Central memory CD4-positive, alpha-beta T cell (primary cell): ENCODE data around the gene MROH2B.
"Not testable (repeated sequence)": the region's sequence is repeated elsewhere in the genome, so short reads cannot be mapped to it uniquely, and the experiment has no call there.

Experiments
- DNase-seq: peaks from one replicate; pipeline ENCODE4 v3.0.0; 2022
- total RNA-seq, 3 experiments: gene quantifications; one replicate each; lab custom pipeline; 2026; lab: John Stamatoyannopoulos, UW

MROH2B gene
- total RNA-seq = 0 to 0.04 (median 0) reads per million in 3 experiments

DNA sequence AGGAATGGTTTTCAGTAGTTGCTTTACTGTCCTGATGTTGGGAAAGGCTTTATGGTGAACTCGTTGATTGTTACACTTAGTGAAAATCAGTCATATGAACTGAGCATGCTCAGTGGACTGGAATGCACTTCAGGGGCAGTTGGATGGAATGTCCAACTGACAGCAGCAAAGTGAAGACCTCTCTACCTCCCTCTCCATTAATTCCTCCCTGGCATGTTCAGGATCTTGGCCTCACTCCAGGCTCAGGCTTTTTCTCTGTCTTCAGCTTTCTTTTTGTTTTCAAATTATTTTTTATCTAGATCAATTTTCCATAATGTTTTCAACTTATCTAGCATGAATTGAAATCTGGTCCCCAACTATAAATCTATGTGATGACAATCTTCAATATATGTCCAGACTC lies at the start of gene MROH2B:
Gene MROH2B, minus strand, starts transcription at position 101 of the 400 bp plus-strand sequence. CDS start 490 bp downstream, outside the sequence.
- DNase-seq = no peak

GRCh38 chr5:41120600-41120999 lies 49.5 kb upstream of the MROH2B start:
- no peak for DNase-seq

DNA sequence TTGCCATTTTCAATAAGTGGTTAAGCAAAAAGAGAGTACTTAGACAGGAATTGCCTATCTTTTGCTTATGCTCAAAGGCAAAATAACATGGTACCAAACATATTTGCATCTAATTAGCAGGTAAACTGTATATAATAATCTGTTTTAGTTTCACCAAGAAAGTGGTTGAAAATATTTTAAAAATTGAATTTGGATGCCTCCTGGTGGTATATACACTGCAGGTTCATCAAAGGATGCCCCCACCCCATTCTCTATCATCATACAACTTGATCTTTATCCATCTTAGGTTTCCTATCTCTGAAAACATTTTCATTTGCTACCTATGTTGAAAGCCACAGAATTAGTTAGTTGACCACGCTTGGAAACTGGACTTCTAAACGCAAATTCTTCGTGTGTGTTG lies 47.0 kb upstream of the MROH2B start:
- no peak for DNase-seq

DNA sequence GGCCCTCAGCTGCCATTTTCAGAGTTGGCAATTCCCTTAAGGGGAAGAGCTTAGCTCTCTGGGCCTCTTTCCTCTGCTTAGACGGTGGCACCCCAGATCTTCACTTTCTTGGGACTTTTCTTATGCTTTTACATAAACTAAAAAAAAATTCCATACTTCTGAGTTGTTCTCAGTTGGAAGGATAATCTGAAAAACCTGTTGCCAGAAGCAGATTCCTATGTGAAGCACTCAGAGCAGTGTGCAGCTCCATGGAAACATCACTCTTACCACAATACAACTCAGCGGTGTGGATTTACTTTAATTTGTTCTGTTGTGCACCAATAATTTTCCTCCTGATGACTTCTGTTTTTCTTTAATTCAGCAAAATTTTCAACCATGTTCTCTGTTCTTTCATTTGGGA lies 44.1 kb upstream of the MROH2B start:
- DNase-seq = no peak

DNA sequence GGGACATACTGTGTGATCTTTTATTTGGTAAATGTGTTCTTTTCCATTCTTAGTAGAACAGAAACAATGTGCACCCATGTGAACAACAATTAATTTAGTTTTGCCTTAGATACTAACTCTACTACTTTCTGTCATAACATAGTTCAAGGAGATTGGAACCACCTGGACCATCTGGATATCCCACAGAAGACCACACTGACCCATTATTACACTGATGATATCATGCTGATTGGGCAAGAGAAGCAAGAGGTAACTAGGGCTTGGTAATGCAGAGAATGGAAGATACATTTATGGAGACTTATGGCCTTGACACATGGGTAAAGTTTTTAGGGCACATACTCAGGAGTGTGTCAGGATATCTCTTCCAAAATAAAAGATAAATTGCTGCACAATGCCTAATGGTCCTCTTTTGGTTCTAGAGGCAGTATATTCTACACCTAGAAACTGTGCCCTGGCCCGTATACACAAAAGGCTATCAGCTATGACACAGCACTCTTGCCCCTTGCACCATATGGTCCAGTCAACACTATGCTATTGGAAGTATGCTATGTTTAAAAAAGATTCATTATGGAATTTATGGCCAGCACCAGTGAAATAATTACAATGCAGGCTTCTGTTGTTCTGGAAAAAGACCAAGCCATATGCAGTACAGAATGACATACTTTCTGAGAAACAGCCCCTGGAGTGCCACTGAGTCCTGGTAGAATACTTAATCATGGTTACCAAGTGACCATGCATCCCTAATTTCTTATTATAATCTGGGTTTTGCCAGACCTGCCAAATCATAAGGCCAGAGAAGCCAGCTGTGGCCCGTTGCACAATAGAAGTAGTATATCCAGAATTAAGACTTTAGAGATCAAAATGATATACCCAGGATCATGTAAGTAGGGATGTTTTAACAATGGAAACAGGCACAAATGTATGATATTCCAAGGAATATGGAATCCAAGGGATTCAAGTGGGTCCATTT lies 41.6 kb upstream of the MROH2B start:
- DNase-seq = no peak

DNA sequence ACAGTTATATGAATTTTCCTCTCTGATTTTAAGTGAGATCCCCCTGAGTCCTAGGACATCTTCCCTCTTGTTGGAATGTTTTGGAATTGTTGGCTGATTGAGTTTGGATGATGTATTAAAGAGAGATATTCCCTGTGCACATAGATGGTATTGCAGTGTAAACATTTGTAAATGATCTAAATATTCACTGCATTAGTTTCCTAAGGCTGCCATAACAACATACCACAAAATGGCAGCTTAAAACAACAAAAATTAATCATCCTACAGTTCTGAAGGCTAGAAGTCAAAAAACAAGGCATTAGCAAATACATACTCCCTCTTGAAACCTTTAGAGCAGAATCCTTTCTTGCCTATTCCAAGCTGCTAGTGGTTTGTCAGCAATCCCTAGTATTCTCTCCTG lies 38.0 kb upstream of the MROH2B start:
- DNase-seq = no peak

GRCh38 chr5:41102341-41102740 lies 31.2 kb upstream of the MROH2B start:
- DNase-seq = no peak

- DNase-seq = no peak
These were observed 26.5 kb upstream of the MROH2B start for GRCh38 chr5:41097642-41098041.

DNA sequence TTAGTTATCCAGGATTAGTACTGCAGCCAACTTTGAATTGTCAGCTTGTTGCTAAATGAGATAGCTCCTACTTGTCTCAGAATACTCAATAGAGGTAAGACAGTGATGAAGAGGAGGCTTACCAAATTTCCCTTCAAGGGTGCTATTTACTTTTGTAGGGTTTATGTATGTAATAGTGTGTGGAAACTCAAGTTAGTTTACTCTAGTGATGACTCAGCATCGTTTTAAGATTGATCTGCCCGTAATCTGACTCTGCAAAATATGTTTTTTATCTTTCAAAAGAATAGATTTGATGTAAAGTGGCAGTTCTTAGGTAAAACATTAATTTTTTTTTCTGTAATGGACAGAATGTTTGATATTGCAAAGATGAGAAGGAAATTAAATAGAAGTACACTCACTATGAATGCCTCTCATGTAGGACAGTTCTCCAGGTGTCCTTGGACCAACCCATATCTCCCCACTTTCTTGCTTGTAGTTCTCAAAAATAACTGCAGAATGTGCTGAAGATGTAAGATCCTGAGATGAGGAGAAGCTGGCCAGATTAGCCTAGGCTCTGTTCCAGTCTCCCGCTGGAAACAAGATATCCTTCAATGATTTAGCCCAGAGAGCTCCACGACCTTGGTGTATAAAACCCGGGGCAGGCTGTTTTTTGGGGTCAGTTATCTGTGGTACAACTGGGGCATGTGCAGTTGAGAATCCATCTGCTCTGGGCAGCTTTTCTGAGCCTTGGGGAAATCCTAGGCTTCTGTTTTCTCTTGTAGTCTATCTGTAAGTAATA lies 24.4 kb upstream of the MROH2B start:
- DNase-seq = no peak

GRCh38 chr5:41094871-41095270 lies 23.7 kb upstream of the MROH2B start:
- no peak for DNase-seq

GRCh38 chr5:41093803-41094202 lies 22.7 kb upstream of the MROH2B start:
- DNase-seq = no peak

DNA sequence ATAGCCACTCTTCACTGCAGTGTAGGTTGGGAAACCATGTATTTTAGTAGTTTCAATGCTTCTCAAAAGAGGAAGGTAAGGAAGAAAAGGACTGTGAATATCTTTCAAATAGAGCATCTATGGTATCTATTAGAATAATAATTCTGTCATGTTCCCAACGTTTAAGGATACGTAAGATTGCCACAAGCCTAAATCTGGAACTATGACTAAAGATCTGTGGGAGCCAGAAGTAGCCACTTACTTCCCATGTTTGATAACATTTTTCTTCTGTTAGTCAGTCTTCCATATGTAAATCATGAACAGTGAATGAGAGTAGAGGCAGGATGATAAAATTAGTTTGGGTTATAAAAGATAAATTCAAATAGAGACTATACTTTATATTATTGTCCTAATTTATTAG lies 16.3 kb upstream of the MROH2B start:
- DNase-seq = no peak

GRCh38 chr5:41083306-41083705 lies 12.2 kb upstream of the MROH2B start:
- DNase-seq = no peak

- no peak for DNase-seq
These were observed 833 bp upstream of the MROH2B start for GRCh38 chr5:41071975-41072374.

- DNase-seq = no peak
These were observed 3.2 kb downstream of the MROH2B start for GRCh38 chr5:41067714-41068568.

DNA sequence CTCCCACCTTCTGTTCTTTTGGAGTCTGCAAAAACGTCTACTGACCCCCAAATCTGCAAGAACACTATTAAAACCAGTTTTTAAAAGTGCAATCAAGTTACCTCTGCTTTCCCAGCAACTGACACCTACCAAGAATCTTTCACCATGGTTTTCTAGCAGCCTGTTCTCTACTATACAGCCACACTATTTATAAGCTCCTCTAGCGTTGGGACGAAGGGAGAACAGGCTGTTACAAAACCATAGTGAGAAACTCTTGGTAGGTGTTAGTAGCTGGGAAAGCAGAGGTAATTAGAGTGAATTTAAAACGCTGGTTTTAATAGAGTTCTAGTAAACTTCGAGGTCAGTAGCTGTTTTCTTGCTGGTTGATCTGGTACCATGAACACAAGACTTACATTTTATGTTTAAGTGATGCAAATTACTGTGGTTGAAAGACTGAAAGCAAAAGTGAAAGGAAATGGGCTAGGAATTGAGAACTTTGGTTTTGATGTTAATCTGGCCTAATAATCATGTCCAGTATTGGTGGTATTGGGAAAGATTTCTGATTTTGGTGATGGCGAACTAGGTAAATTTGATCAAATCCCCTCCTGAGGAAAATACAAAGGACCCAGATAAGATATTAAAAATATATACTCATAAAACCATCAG lies 5.3 kb downstream of the MROH2B start:
- no peak for DNase-seq

DNA sequence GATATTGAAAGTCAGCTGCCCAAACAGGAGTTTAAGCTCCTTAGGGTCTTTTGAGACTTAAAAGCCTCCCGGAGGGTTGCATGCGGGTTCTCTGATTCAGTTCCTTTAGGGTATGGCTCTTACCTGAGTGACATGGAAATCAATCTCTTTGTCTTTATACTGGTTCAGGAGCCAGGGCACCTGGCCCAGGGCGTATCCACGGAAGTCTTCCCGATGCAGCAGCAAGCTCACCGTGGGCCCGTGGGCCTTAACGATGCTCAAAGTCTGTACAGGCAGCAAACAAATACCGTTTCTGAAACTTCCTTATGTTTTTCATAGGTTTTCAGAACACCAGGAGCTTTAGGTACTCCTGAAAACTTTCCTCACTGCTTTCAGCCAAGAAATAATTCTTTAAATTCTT lies 13.2 kb downstream of the MROH2B start:
- no peak for DNase-seq

GRCh38 chr5:41057231-41057630 lies 13.9 kb downstream of the MROH2B start:
- DNase-seq = no peak

GRCh38 chr5:41048986-41049385 lies 22.2 kb downstream of the MROH2B start:
- no peak for DNase-seq

- DNase-seq = no peak
These were observed 27.9 kb downstream of the MROH2B start for GRCh38 chr5:41043109-41043747.

- DNase-seq = no peak
These were observed 38.2 kb downstream of the MROH2B start for GRCh38 chr5:41032973-41033372.

- not testable (repeated sequence) for DNase-seq
These were observed 48.5 kb downstream of the MROH2B start for GRCh38 chr5:41022600-41022999.
